Activated CD8-positive, alpha-beta memory T cell treated with anti-CD3 and anti-CD28 coated beads for 4 hours (primary cell): ENCODE results near the gene NOS2.
"Not testable (repeated sequence)": the region's sequence is repeated elsewhere in the genome, so short reads cannot be mapped to it uniquely, and the experiment has no call there.

Source experiments
- DNase-seq, 2 donors: peaks; one replicate each; pipeline ENCODE4 v3.0.0-alpha.2; 2020; ENCODE audit warnings: low read depth in 2 of 2

NOS2 gene

DNA sequence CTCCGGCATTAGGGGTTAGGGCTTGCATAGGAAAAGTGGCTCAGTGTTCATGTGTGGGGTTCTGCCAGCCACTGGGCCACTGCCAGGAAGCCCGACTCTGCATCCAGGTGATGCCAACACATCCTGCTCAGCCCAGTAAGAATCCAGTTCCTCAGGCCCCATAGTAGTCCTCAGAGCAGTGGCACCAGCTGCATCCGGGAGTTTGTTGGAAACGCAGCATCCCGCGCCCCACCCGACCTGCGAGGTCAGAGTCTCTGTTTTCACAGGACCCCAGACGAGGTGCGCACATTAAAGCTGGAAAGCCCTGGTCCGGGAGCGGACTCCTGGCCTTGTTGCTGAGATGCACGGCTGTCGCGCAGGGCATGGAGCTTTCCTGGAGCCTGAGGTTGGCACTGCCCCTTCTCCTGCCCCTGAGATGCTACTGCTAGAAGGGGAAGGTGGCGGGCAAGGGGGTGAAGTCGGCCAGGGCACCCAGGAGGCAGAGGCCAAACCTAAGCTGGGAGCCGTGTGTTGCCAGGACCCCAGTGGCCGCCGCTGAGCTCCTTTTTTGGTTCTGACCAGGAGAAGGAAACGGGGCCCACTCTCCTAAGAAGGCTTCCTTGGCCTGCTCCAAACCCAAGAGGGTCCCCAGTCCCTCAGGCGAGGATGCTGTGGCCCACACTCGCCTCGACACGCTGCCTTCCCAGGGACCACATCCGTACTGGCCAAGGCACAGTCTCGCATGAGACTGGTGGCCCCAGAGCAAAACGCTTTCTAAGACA is 44.4 kb downstream of the NOS2 start:
- no peak for DNase-seq

DNA sequence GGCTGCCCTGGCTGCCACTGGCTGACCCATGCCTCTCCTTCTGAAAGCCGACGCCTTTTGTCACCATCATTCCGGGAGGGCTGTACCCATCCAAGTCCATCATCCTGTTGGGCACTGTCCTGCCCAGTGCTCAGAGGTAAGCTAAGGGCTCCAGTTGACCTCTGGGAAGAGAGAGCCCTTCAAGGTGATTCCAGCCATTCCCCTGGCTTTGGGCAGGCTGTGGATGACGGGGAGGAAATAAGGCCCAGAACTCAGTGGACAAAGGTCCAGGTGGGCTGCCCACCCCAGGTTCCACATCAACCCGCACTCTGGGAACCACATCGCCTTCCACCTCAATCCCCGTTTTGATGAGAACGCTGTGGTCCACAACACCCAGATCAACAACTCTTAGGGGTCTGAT is 45.8 kb downstream of the NOS2 start:
- DNase-seq, result no peak

DNA sequence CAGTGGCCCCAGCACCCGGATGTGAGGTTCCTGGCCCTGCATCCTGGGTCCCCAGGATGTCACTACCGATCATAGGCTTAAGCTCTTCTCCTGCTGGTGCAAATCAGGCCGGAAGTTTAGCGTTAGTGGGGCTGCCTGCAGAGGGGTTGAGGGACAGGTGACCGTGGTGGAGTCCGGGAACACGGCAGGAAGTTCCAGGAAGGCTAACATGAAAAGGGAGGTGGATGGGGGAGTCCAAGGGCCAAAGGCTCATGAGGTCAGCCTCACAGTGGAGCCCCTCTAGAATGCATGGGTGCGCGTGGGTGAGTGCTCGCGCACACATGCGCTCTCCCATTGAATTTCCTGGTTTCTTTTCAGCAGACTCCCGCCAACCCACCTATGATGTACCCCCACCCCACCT is 46.6 kb downstream of the NOS2 start:
- not testable (repeated sequence) for DNase-seq

DNA sequence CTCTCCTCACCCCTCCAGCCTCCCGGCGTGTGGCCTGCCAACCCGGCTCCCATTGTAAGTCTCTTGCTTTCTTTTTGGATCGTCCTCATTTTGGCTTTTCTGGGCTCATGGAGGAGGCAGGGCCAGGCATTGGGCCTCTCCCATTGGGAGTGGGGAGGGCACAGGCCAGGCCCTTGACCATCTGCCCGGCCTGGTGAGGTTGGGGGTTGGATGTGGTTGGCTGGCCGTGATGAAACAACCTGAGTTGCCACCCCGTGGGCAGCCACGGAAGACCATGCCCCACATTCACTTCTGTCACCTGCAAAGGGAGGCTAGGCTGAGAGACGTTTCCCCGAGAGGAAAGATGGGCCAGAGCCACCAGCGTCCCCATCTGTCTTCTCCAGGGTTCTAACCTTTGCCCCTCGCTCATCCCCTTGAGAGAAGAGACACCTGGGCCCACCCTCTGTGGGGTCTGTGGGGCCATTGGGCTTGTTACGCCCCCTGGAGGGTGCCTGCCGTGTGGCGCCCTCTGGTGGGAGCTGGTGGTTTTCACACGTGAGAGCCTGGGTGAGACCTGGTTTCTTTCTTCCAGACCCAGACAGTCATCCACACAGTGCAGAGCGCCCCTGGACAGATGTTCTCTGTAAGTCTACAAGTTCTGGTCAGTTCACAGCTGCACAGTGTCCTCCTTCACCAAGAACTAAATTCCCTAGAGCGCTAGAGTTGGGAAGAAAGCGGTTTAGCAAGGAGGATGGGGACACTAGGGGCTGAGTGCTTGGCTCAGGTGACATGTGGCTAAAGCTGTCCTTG is 47.3 kb downstream of the NOS2 start:
- DNase-seq, result not testable (repeated sequence)

DNA sequence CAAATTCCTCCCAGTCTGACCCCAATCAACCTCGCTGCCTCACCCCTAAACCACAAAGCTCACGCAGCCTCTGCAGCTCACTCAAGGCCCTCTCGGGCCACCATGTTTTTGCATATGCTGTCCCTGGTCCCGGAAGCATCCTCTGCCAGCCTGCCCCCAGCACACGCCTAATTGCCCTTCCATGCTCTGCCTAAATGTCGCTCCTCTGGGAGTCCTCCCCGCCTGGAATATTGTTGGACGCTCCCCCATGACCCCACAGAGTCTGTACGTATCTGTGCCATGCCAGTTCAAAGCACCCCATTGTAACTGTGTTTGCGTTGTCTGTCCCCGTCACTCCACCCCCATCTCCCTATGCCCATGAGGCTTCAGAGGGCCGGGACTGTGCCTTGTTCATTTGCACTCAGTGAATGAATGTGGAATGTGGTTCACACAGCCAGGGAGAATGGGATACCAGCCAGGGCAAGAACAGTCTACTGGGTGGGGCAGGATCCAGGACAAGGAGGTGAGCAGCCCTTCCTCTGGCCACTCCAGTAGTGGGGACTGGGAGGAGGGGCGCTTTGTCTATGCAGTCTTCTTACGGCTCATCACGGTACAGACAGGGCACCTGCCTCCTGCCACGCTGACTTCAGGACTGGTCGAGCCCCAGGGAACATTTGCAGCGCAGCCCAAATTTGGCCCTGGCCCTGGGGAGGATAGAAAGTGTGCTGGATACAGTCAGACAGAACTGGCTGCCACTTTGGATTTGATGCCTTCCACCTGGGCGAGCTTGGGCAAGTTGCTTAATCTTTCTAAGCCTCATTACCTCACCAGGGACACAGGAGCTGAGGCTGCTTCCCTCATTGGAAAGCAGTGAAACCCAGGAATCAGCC is 48.5 kb downstream of the NOS2 start:
- DNase-seq, result no peak

DNA sequence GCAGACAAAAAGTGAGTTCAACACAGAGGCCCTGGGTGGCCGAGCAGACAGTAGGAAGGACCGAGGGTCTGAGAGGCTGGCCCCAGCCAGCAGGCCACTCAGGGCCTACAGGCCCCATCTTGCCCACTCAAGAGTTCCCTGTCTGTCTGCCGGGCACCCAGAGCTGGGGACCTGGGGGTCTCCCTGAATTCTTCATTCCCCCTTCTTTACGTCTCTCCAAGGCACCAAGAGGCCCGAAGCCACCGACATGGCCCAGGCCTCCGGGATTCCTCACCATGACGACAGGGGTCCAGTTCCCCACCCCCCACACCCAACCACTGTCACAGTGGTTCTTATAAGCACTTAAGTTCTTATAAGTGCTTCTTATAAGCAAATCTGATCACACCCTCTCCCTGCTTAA is 49.2 kb downstream of the NOS2 start:
- DNase-seq, result no peak

DNA sequence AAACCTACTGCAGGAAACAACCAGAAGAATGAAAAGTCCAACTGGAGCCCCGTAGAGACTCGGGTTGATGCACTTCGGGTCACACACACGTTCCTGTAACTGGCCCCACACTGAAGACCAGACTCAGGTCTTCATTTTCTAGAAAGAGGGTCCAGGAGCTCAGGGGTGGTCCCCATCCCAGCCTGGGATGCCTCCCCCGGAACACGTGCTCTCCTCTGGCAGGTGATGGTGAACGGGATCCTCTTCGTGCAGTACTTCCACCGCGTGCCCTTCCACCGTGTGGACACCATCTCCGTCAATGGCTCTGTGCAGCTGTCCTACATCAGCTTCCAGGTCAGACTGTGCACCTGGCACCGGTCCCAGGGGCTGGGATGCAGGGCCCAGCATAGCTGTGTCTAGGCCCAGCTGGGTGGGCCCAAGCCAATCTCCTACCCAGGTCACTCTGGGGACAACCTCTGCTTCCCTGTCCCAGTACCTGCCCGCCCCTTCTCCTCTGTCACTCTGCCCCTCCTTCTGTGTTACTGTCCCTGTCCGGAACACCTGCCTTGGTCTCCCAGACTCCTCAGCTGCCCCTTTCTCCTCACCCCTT is 50.7 kb downstream of the NOS2 start:
- not testable (repeated sequence) for DNase-seq

DNA sequence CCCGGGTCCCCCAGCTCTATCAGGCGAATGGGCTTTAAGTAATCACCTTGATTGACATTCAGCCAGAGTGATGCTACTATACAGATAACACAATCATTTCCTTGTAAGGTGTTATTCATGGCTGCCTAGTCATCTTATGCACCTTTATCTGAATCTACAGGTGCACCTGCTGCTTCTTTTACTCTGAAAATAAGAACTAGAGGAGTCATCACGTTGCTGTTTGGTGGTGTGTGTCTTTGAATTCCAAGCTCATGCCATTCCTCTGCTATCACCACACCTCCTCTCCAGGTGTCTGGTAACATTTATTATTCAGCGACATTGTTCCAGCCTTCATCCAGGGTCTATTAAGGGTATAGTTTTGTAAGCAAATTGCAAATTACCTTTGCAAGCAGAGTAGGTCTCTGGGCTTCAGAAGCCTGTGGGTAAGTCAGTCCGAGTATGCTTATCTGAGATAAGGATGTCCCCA is 51.9 kb downstream of the NOS2 start:
- no peak for DNase-seq

DNA sequence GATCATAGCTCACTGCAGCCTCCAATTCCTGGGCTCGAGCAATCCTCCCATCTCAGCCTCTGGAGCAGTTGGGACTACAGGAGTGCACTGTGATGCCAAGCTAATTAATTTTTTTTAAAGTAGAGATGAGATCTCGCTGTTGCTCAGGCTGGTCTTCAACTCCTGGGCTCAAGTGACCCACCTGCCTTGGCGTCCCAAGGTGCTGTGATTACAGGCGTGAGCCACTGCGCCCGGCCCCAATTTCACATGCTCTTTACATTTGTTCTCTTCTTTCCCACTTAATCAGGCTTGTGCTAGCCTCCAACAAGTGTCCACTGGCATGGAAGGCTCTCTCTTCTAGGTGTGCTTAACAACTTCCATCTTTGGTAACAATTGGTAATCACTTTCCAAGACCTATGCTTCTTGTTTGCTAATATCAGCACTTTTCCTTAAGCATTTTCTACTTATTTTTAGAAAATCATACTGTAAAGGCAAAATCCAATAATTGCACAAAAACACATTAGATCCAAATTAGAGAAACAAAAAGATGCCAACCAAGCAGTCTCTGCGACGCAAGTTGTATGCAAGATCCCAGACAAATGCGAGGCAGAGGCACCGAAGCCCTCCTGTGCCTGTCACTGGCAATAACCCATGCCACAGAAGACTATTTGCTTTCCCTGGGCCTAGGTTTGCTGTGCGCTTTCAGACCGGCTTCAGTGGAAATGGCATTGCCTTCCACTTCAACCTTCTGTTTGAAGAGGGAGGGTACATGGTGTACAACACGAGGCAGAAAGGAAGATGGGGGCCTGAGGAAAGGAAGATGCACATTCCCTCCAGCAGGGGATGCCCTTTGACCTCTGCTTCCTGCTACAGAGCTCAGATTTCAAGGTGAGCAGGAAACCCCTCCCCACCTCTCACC is 52.6 kb downstream of the NOS2 start:
- no peak for DNase-seq

DNA sequence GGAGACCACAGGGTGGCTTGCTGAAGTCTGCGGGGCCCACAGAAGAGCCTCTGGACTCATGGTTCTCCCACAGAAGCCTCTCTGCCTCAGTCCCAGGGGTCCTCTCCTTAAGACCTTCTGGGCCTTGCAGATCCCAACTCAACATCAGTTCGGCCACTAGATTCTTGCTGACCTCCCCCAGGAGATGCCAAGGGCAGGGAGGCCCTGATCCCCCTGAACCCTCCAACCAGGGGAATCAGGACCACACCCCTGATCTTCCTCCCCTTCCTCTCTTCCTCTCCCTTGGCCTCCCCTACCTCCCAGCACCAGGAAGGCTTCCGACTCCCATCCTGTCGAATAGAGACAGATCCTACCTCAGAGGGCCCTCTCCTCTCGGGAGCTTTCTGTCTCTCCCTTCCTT is 53.4 kb downstream of the NOS2 start:
- DNase-seq, result no peak

DNA sequence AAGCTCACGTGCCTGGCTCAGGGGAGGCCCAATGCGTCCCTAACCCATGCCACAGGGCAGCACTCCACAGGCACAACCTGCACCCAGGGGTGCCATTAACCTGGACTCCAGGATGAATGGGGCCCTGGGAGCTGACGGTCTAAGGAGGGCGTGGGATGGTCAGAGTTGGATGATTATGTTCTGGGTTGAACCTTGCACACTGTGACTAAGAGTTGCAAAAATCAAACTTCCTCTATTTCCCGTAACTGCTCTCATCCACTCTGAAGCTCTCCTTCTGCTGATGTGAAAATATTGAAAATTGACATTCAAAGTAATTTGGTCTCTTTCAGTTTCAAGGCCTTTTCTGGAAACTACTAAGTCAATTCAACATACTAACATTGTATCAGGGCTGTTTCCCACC is 54.0 kb downstream of the NOS2 start:
- not testable (repeated sequence) for DNase-seq

DNA sequence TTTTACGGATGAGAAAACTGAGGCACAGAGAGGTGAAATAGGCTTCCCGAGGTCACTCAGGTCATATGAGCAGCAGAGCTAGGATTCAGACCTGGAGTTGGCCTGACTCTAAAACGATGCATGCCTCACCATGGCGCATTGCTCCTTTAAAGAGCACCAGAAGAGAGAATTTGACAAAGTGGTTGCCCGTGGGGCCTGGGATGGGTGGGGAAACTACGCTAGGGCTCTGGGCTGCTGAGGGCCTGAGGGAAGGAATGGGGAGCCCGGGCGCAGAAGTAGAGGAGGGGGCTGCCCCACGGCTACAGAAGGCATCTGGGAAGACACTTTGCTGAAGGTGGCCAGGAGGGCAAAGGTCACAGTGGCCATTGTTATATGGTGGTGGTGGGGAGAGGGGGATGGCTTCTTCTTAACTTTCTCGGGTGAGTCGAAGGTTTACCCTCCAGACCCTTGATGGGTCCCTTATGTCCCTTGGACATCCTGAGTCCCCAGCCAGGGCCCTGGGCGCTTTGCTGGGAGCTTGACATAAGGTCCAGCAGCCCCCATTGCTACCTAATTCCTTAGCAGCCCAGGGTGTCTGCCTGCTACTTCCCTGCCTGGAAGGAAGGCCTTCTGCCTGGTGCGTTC is 55.0 kb downstream of the NOS2 start:
- DNase-seq, result not testable (repeated sequence)

DNA sequence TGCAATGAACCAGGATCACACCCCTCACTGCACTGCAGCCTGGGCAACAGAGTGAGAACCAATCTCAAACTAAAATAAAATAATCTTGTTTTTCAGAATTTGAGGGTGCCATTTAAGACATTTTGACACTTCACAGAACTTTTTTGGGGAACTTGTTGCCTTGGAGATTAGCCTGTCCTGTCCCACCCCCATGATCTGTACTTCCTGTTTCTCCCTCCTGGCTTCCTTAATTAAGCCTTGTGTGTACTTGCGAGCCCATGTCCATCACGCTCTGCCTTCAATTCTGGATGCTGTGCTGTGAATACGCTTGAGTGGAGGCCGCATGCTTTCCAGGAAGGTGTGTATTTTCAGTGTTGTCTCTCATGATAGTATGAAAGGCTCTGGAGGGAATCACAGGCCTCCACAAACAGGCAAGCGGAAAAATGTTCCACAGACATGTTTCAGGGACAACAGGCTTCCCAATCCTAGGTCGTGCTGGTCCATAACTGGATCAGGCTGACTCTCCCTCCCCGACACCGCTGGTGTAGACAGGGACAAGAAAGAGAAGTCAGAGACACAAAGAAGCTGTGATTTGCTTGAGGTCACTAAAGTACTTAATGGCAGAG is 56.9 kb downstream of the NOS2 start:
- DNase-seq, result no peak

DNA sequence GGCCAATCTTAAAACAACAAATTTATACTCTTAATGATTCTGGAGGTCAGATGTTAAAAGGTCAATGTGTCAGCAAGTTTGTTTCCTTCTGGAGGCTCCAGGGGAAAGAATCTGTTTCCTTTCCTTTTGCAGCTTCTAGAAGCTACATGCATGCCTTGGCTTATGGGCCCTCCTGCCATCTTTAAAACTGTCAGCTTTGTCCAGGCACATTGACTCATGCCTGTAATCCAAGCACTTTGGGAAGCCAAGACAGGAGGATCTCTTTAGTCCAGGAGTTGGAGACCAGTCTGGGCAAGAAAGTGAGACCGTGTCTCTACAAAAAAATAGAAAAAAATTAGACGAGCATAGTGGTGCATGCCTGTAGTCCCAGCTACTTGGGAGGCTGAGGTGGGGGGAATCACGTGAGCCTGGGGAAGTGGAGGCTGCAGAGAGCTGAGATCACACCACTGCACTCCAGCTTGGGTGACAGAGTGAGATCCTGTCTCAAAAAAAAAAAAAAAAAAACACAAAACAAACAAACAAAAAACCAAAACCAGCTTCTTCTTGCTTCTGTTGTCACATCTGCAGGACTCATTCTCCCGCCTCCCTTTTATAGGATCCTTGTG is 58.3 kb downstream of the NOS2 start:
- DNase-seq, result no peak

DNA sequence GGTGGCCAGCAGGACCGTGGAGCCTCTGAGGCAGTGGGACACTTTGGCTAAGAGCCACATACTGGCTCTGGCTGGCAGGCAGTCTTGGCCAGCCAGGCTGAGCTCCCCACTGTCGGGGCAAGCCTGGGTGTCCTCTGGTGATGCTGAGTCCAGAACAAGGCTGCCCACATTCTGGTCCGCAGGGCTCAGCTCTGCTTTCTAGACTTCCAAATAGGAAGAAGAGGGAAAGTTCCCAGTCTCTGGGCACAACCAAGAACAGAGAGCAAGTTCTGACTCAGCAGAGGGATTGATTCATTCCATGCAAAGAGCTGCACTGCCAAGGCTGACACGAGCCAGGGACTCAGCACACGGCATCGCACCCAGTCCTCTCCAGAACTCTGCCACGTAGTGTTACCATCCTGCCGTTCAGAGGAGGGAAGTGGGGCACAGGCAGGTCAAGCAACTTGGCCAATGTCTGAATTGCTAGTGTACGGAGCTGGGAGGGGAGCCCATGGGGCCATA is 58.9 kb downstream of the NOS2 start:
- no peak for DNase-seq

DNA sequence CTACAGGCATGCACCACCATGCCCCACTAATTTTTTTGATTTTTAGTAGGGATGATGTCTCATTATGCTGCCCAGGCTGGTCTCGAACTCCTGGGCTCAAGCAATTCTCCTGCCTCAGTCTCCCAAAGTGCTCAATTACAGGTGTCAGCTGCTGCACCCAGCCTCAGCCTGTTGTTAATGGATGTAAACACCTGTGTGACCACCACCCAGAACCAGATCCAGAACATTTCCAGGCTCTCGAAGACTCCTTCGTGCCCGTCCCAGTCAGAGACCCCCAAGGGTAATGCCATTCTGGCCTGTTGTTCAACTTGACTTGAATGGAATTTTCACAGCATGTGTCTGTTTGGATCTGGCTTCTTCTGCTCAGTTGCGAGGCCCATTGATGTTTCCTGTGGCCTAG is 59.8 kb downstream of the NOS2 start:
- DNase-seq, result not testable (repeated sequence)

DNA sequence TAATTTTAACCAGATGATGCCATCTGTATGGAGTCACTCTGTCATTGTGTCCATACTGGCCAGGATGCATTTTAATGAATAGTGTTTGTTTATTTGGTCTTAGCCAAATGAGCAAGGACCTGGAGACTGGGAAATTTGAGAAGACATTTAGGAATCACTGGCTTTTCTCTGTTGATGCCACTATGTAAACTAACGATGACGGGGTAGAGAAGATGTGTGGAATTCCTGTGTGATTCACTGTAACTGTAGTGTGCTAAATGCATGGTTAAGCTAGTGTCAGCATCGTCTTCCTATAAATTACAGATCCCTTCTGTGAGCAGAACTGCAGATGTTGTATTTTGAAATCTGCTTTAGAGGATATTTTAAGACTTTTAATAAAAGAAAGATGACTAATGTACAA is 66.6 kb downstream of the NOS2 start:
- DNase-seq, result no peak

DNA sequence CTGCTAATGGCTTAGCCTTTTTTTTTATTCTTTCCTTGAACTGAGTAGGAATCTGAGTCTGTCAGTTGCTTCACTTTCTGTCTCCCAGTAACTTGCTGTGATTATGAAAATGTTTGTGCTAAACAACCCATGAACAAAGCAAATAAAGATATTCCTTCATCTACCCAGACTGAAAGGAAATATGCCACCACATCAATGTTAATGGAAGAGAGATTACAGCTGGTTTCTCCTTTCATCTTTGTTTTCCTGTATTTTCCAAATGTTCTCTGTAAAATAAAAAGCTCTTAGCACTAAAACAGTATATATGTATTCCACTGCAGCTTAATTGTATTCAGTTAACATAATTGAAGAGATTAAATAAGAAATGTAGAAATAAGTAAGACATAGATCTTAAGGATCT is 67.6 kb downstream of the NOS2 start:
- not testable (repeated sequence) for DNase-seq

DNA sequence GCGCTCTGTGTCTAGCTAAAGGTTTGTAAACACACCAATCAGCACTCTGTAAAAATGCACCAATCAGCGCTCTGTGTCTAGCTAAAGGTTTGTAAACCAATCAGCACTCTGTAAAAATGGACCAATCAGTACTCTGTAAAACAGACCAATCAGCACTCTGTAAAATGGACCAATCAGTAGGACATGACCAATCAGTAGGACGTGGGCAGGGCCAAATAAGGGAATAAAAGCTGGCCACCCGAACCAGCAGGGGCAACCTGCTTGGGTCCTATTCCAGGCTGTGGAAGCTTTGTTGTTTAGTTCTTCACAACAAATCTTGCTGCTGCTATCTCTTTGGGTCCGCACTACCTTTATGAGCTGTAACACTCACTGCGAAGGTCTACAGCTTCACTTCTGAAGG is 74.3 kb downstream of the NOS2 start:
- DNase-seq, result not testable (repeated sequence)
